Medulla oblongata (tissue), 1 donor: Measurements from ENCODE around the gene BRI3.
"Not testable (repeated sequence)": the region's sequence is repeated elsewhere in the genome, so short reads cannot be mapped to it uniquely, and the experiment has no call there.

Experiments used
- DNase-seq: peaks from one replicate; pipeline ENCODE4 v3.0.0-alpha.2; 2015; ENCODE audit errors: extremely low spot score

BRI3 gene

GRCh38 chr7:98309566-98309965, 28.1 kb downstream of the BRI3 start:
- no peak for DNase-seq

GRCh38 chr7:98312201-98312600, 30.7 kb downstream of the BRI3 start:
- no peak for DNase-seq

- DNase-seq, result no peak
Measured at GRCh38 chr7:98314469-98314868, 33.0 kb downstream of the BRI3 start.

- DNase-seq, result no peak
Measured at GRCh38 chr7:98315318-98315993, 34.0 kb downstream of the BRI3 start.

- not testable (repeated sequence) for DNase-seq
Measured at GRCh38 chr7:98315994-98316527, 34.6 kb downstream of the BRI3 start.

GRCh38 chr7:98317366-98318040, 36.0 kb downstream of the BRI3 start:
- no peak for DNase-seq

- no peak for DNase-seq
Measured at GRCh38 chr7:98319176-98319575, 37.7 kb downstream of the BRI3 start.

GRCh38 chr7:98321301-98321700, 39.8 kb downstream of the BRI3 start:
- DNase-seq, result no peak

- DNase-seq, result no peak
Measured at GRCh38 chr7:98322331-98323270, 41.1 kb downstream of the BRI3 start.

GRCh38 chr7:98323597-98324322, 42.3 kb downstream of the BRI3 start:
- no peak for DNase-seq

- no peak for DNase-seq
Measured at GRCh38 chr7:98324782-98325181, 43.3 kb downstream of the BRI3 start.

GRCh38 chr7:98329100-98329790, 47.8 kb downstream of the BRI3 start:
- DNase-seq, result no peak

- no peak for DNase-seq
Measured at GRCh38 chr7:98329791-98330373, 48.4 kb downstream of the BRI3 start.

GRCh38 chr7:98330926-98331529, 49.5 kb downstream of the BRI3 start:
- no peak for DNase-seq

GRCh38 chr7:98334081-98334480, 52.6 kb downstream of the BRI3 start:
- no peak for DNase-seq

GRCh38 chr7:98335411-98335977, 54.0 kb downstream of the BRI3 start:
- DNase-seq, result no peak

GRCh38 chr7:98338441-98338840, 57.0 kb downstream of the BRI3 start:
- DNase-seq, result no peak

GRCh38 chr7:98339043-98339442, 57.6 kb downstream of the BRI3 start:
- no peak for DNase-seq

- no peak for DNase-seq
Measured at GRCh38 chr7:98341106-98341505, 59.6 kb downstream of the BRI3 start.
